ENCODE measurements around the gene ARL15.

- TF ChIP-seq CTCF (IDR thresholded peaks at IDR 0.05) = no peak
- TF ChIP-seq EP300 (IDR thresholded peaks at IDR 0.05; ENCODE audit: borderline replicate concordance in 1 of 2, low read depth in 1 of 2, low read length in 1 of 2) = no peak
- TF ChIP-seq GABPA (IDR thresholded peaks at IDR 0.05; ENCODE audit: low read depth) = no peak
- no peak for TF ChIP-seq TAF1 (IDR thresholded peaks at IDR 0.05; ENCODE audit: borderline replicate concordance, low read depth, low read length)
- TF ChIP-seq, protein P1, sequence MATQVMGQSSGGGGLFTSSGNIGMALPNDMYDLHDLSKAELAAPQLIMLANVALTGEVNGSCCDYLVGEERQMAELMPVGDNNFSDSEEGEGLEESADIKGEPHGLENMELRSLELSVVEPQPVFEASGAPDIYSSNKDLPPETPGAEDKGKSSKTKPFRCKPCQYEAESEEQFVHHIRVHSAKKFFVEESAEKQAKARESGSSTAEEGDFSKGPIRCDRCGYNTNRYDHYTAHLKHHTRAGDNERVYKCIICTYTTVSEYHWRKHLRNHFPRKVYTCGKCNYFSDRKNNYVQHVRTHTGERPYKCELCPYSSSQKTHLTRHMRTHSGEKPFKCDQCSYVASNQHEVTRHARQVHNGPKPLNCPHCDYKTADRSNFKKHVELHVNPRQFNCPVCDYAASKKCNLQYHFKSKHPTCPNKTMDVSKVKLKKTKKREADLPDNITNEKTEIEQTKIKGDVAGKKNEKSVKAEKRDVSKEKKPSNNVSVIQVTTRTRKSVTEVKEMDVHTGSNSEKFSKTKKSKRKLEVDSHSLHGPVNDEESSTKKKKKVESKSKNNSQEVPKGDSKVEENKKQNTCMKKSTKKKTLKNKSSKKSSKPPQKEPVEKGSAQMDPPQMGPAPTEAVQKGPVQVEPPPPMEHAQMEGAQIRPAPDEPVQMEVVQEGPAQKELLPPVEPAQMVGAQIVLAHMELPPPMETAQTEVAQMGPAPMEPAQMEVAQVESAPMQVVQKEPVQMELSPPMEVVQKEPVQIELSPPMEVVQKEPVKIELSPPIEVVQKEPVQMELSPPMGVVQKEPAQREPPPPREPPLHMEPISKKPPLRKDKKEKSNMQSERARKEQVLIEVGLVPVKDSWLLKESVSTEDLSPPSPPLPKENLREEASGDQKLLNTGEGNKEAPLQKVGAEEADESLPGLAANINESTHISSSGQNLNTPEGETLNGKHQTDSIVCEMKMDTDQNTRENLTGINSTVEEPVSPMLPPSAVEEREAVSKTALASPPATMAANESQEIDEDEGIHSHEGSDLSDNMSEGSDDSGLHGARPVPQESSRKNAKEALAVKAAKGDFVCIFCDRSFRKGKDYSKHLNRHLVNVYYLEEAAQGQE (IDR thresholded peaks at IDR 0.05; ENCODE audit: low read depth, low read length) = no peak
- no peak for TF ChIP-seq EZH2phosphoT487 (IDR thresholded peaks at IDR 0.05; ENCODE audit: borderline replicate concordance, low read depth)
Measured at GRCh38 chr5:54120473-54120872, 189.9 kb downstream of the ARL15 start.

All from SK-N-SH (cell line).